GM21447 (cell line): ENCODE measurements around the gene SHISAL1.

Source experiments
- ATAC-seq: cut with Tn5 transposase; IDR thresholded peaks from one replicate; pipeline ENCODE4 v1.9.1; 2021; ENCODE audit not compliant: unreplicated experiment

SHISAL1 gene

GRCh38 chr22:44279069-44279360 is 33.7 kb downstream of the SHISAL1 start:
- ATAC-seq: no peak

GRCh38 chr22:44278243-44279068 is 34.3 kb downstream of the SHISAL1 start:
- ATAC-seq: no peak

GRCh38 chr22:44277386-44278135 is 35.2 kb downstream of the SHISAL1 start:
- ATAC-seq: no peak

GRCh38 chr22:44276706-44277356 is 35.9 kb downstream of the SHISAL1 start:
- no peak for ATAC-seq

GRCh38 chr22:44276041-44276440 is 36.7 kb downstream of the SHISAL1 start:
- ATAC-seq: no peak

- no peak for ATAC-seq
Observed at GRCh38 chr22:44275631-44275995, 37.1 kb downstream of the SHISAL1 start.

- no peak for ATAC-seq
Observed at GRCh38 chr22:44274918-44275630, 37.7 kb downstream of the SHISAL1 start.

GRCh38 chr22:44273175-44273574 is 39.6 kb downstream of the SHISAL1 start:
- no peak for ATAC-seq

- ATAC-seq: no peak
Observed at GRCh38 chr22:44272401-44272771, 40.4 kb downstream of the SHISAL1 start.

GRCh38 chr22:44271732-44272400 is 40.9 kb downstream of the SHISAL1 start:
- ATAC-seq: no peak

GRCh38 chr22:44271010-44271500 is 41.7 kb downstream of the SHISAL1 start:
- no peak for ATAC-seq

- no peak for ATAC-seq
Observed at GRCh38 chr22:44270556-44270880, 42.2 kb downstream of the SHISAL1 start.

GRCh38 chr22:44269757-44270555 is 42.8 kb downstream of the SHISAL1 start:
- no peak for ATAC-seq

- ATAC-seq: no peak
Observed at GRCh38 chr22:44269117-44269498, 43.6 kb downstream of the SHISAL1 start.

- ATAC-seq: no peak
Observed at GRCh38 chr22:44268431-44269116, 44.2 kb downstream of the SHISAL1 start.

- ATAC-seq: no peak
Observed at GRCh38 chr22:44267856-44268255, 44.9 kb downstream of the SHISAL1 start.

- no peak for ATAC-seq
Observed at GRCh38 chr22:44266796-44267760, 45.7 kb downstream of the SHISAL1 start.

- ATAC-seq: no peak
Observed at GRCh38 chr22:44263547-44263946, 49.2 kb downstream of the SHISAL1 start.
